H1 (cell line): Measurements from ENCODE around the gene SIGLEC7. TPM values are rescaled to one million over a fixed set of nuclear protein-coding genes. Genes with fewer than 3 reads are reported as not detected.

Experiments
- CTCF ChIA-PET: fragments of 300-600 bp; sonication (Branson Sonifier 250); formaldehyde crosslinking; loops from one replicate; lab custom pipeline; 2021; ENCODE audit not compliant: partially characterized antibody; lab: Charles Lee
- POLR2A ChIA-PET: fragments of 300-600 bp; sonication (Branson Sonifier 250); formaldehyde crosslinking; loops from one replicate; lab custom pipeline; 2021; ENCODE audit warnings: inconsistent platforms; ENCODE audit not compliant: partially characterized antibody; lab: Charles Lee
- DNase-seq, 2 experiments: peaks; one replicate each; pipeline versions ENCODE4 v3.0.0 to v3.0.0-alpha.2; 2010 to 2022; ENCODE audit warnings: low spot score in 2 of 2, low read depth in 1 of 2, mixed read lengths in 1 of 2
- FAIRE-seq: peaks from 2 replicates; lab custom pipeline; 2011; peaks lifted over from hg19 to GRCh38; lab: Jason Lieb, UNC
- H2AFZ ChIP-seq: 2 replicates; pipeline ENCODE4 v1.8.1; 2012; ENCODE audit warnings: low read length, inconsistent platforms
- H2AK5ac ChIP-seq: 2 replicates; pipeline ENCODE4 v1.6.1; 2013; ENCODE audit warnings: low read depth, low read length
- H2BK120ac ChIP-seq: replicated peaks from 2 replicates; pipeline ENCODE3; 2013; ENCODE audit warnings: low read depth, low read length, inconsistent platforms
- H2BK12ac ChIP-seq: 2 replicates; pipeline ENCODE4 v1.6.1; 2013; ENCODE audit warnings: low read depth, low read length
- H2BK15ac ChIP-seq: 2 replicates; pipeline ENCODE4 v1.6.1; 2013; ENCODE audit warnings: low read length
- H2BK20ac ChIP-seq: 2 replicates; pipeline ENCODE4 v1.6.1; 2013; ENCODE audit warnings: low read length
- H2BK5ac ChIP-seq: 2 replicates; pipeline ENCODE4 v1.6.1; 2013; ENCODE audit warnings: low read depth, low read length
- H3K14ac ChIP-seq: 2 replicates; pipeline ENCODE4 v1.6.1; 2013; ENCODE audit warnings: inconsistent platforms; ENCODE audit not compliant: insufficient read length
- H3K18ac ChIP-seq: 2 replicates; pipeline ENCODE4 v1.6.1; 2013; ENCODE audit warnings: low read length; ENCODE audit errors: extremely low read depth
- H3K23ac ChIP-seq: 2 replicates; pipeline ENCODE4 v1.6.1; 2013; ENCODE audit warnings: inconsistent platforms; ENCODE audit not compliant: insufficient read length
- H3K23me2 ChIP-seq: 2 replicates; pipeline ENCODE4 v1.6.1; 2013; ENCODE audit warnings: low read depth, low read length
- H3K27ac ChIP-seq: 2 replicates; pipeline ENCODE4 v1.6.1; 2011; ENCODE audit warnings: low read depth, low read length, inconsistent platforms
- H3K27me3 ChIP-seq, 4 experiments: replicated peaks in 1 of 4; 1 replicate in 1 of 4; 2 replicates in 3 of 4; pipeline versions ENCODE4 v1.6.1 to v1.8.1; 2011 to 2013; ENCODE audit warnings: low read length in 3 of 4, mild to moderate bottlenecking in 3 of 4, inconsistent platforms in 2 of 4, mixed read lengths in 2 of 4, moderate library complexity in 1 of 4; ENCODE audit not compliant: control insufficient read depth in 3 of 4, insufficient read depth in 3 of 4; ENCODE audit errors: extremely low read depth in 1 of 4
- H3K36me3 ChIP-seq, 4 experiments: 2 replicates each; pipeline versions ENCODE4 v1.6.1 to v1.8.1; 2011 to 2013; ENCODE audit warnings: mild to moderate bottlenecking in 4 of 4, low read length in 3 of 4, moderate library complexity in 2 of 4, control low read depth in 1 of 4, inconsistent platforms in 1 of 4; ENCODE audit not compliant: insufficient read depth in 4 of 4, control insufficient read depth in 2 of 4
- H3K4ac ChIP-seq: replicated peaks from 2 replicates; pipeline ENCODE3; 2013; ENCODE audit warnings: low read length, low read depth, mixed read lengths, inconsistent platforms; ENCODE audit not compliant: insufficient read length
- H3K4me1 ChIP-seq, 4 experiments: replicated peaks in 1 of 4; 1 replicate in 1 of 4; 2 replicates in 3 of 4; pipeline versions ENCODE4 v1.6.1 to v1.8.1; 2011 to 2013; ENCODE audit warnings: low read length in 3 of 4, inconsistent platforms in 2 of 4, mixed read lengths in 1 of 4; ENCODE audit not compliant: insufficient read depth in 4 of 4, control insufficient read depth in 3 of 4
- H3K4me2 ChIP-seq, 2 experiments: 2 replicates each; pipeline versions ENCODE4 v1.6.1 to v1.8.1; 2011 to 2013; ENCODE audit warnings: low read depth in 2 of 2, low read length in 2 of 2, control low read depth in 1 of 2, inconsistent platforms in 1 of 2, mild to moderate bottlenecking in 1 of 2; ENCODE audit not compliant: insufficient read depth in 1 of 2
- H3K4me3 ChIP-seq, 4 experiments: fragments of 200-600, 300-600 bp in 1 of 4; sonication (generic), shearing (Covaris generic), sonication (Bioruptor Twin) in 1 of 4; 2 replicates each; pipeline versions ENCODE4 v1.5.1 to v1.8.1; 2011 to 2016; ENCODE audit warnings: low read length in 4 of 4, low read depth in 3 of 4, control low read depth in 2 of 4, inconsistent platforms in 2 of 4, mild to moderate bottlenecking in 2 of 4, mixed read lengths in 1 of 4, moderate library complexity in 1 of 4; ENCODE audit not compliant: insufficient read depth in 2 of 4; ENCODE audit errors: extremely low read depth in 1 of 4
- H3K56ac ChIP-seq: replicated peaks from 2 replicates; pipeline ENCODE3; 2013; ENCODE audit warnings: low read depth, mild to moderate bottlenecking, mixed read lengths, low read length, inconsistent platforms; ENCODE audit not compliant: insufficient read length
- H3K79me1 ChIP-seq: 2 replicates; pipeline ENCODE4 v1.6.1; 2013; ENCODE audit warnings: low read depth, low read length, control low read depth
- H3K79me2 ChIP-seq, 2 experiments: 2 replicates each; pipeline versions ENCODE4 v1.6.1 to v1.8.1; 2012 to 2013; ENCODE audit warnings: low read length in 2 of 2, mild to moderate bottlenecking in 2 of 2, inconsistent platforms in 1 of 2; ENCODE audit not compliant: insufficient read depth in 2 of 2, control insufficient read depth in 1 of 2
- H3K9ac ChIP-seq, 4 experiments: replicated peaks in 1 of 4; 1 replicate in 1 of 4; 2 replicates in 3 of 4; pipeline versions ENCODE4 v1.6.1 to v1.8.1; 2011 to 2013; ENCODE audit warnings: low read depth in 3 of 4, low read length in 3 of 4, control low read depth in 2 of 4, mild to moderate bottlenecking in 2 of 4, moderate library complexity in 2 of 4, inconsistent platforms in 1 of 4; ENCODE audit errors: extremely low read depth in 1 of 4
- H3K9me3 ChIP-seq, 2 experiments: 2 replicates each; pipeline versions ENCODE4 v1.6.1 to v1.8.1; 2012 to 2013; ENCODE audit warnings: mild to moderate bottlenecking in 2 of 2, moderate library complexity in 2 of 2, control low read depth in 1 of 2, inconsistent platforms in 1 of 2, low read depth in 1 of 2, low read length in 1 of 2, mixed read lengths in 1 of 2; ENCODE audit not compliant: insufficient read depth in 2 of 2
- H4K20me1 ChIP-seq, 2 experiments: replicated peaks in 1 of 2; 2 replicates each; pipeline versions ENCODE3 to v1.8.1; 2011 to 2013; ENCODE audit warnings: inconsistent platforms in 2 of 2, low read length in 2 of 2, mild to moderate bottlenecking in 1 of 2; ENCODE audit not compliant: insufficient read depth in 2 of 2, control insufficient read depth in 1 of 2
- H4K5ac ChIP-seq: 2 replicates; pipeline ENCODE4 v1.6.1; 2013; ENCODE audit warnings: low read length, low read depth, mixed read lengths, inconsistent platforms; ENCODE audit not compliant: insufficient read length
- H4K8ac ChIP-seq: 2 replicates; pipeline ENCODE4 v1.8.0; 2013; ENCODE audit warnings: mild to moderate bottlenecking, moderate library complexity, low read length, inconsistent platforms; ENCODE audit not compliant: insufficient read depth; ENCODE audit errors: extremely low read depth
- H4K91ac ChIP-seq: replicated peaks from 2 replicates; pipeline ENCODE3; 2013; ENCODE audit warnings: low read length, mixed read lengths, inconsistent platforms; ENCODE audit not compliant: insufficient read length
- BRCA1 ChIP-seq: IDR thresholded peaks from 2 replicates; pipeline ENCODE4 v1.6.1; 2012; ENCODE audit warnings: low read depth, low read length, improper control_type of control experiment
- CBX5 ChIP-seq: fragments of 300-800, 300-1000 bp; sonication (generic); IDR thresholded peaks from 2 replicates; pipeline ENCODE4 v1.7.1; 2016; ENCODE audit warnings: antibody characterized with exemption, low read length, low read depth
- CTBP2 ChIP-seq: IDR thresholded peaks from 2 replicates; pipeline ENCODE4 v1.7.0; 2011; ENCODE audit warnings: borderline replicate concordance, mild to moderate bottlenecking, moderate library complexity, mixed read lengths, low read length; ENCODE audit not compliant: insufficient read depth, insufficient read length
- FOSL1 ChIP-seq: IDR thresholded peaks from 2 replicates; pipeline ENCODE4 v1.6.1; 2011; ENCODE audit warnings: mild to moderate bottlenecking, low read depth, low read length, moderate library complexity; ENCODE audit not compliant: insufficient read depth
- GABPA ChIP-seq: IDR thresholded peaks from 2 replicates; pipeline ENCODE4 v1.6.1; 2011; ENCODE audit warnings: mild to moderate bottlenecking, low read length, moderate library complexity, borderline replicate concordance; ENCODE audit not compliant: insufficient read depth
- GTF2F1 ChIP-seq: IDR thresholded peaks from 2 replicates; pipeline ENCODE4 v1.6.1; 2012; ENCODE audit warnings: low read depth, low read length, improper control_type of control experiment, borderline replicate concordance
- RFX5 ChIP-seq: IDR thresholded peaks from 2 replicates; pipeline ENCODE4 v1.6.1; 2011; ENCODE audit warnings: low read depth, low read length, improper control_type of control experiment, borderline replicate concordance
- SP2 ChIP-seq: IDR thresholded peaks from 2 replicates; pipeline ENCODE4 v1.6.1; 2012; ENCODE audit warnings: mild to moderate bottlenecking, low read length, inconsistent platforms
- WGBS, 2 experiments: shearing (Covaris generic) in 1 of 2; methylation state at CpG; one replicate each; pipeline versions ENCODE4 v1.1.6 to v1.1.7; 2013 to 2015; ENCODE audit warnings: low lambda C conversion rate in 2 of 2, mixed read lengths in 2 of 2, inconsistent platforms in 1 of 2, low coverage in 1 of 2, missing lambda C conversion rate in 1 of 2; ENCODE audit not compliant: insufficient replicate concordance in 2 of 2, insufficient coverage in 1 of 2, insufficient read length in 1 of 2; ENCODE audit errors: extremely low coverage in 1 of 2, missing lambda C conversion rate in 1 of 2; 5-methylcytosine and 5-hydroxymethylcytosine counted together
- polyA plus RNA-seq, 7 experiments: library from polyadenylated mRNA; depleted of rRNA in 3 of 7; stranded (reverse) in 5 of 7; unstranded in 2 of 7; fragments of >200 nt in 5 of 7; fragments of 200-250 nt in 2 of 7; gene quantifications; 1 replicate in 5 of 7; 2 replicates in 1 of 7; 4 replicates in 1 of 7; pipeline versions ENCODE4 v1.2.1 to v1.2.3, GENCODE V29; 2011 to 2013; ENCODE audit warnings: missing spikeins in 2 of 7, mixed read lengths in 2 of 7
- total RNA-seq: library from RNA; stranded (reverse); fragmentation: NEBNext Ultra II Directional; extraction: Animal tissue kit (Norgen Biotek cat#: 25700); gene quantifications from 2 replicates; pipeline ENCODE4 v1.2.1, GENCODE V29; 2021
- TF ChIP-seq, protein P1 (sequence below): IDR thresholded peaks from 2 replicates; pipeline ENCODE4 v1.6.1; 2011; ENCODE audit warnings: low read length, improper control_type of control experiment
- TF ChIP-seq, protein P2 (sequence below), 3 experiments: IDR thresholded peaks; 1 replicate in 2 of 3; 2 replicates in 1 of 3; pipeline versions ENCODE4 v1.5.1 to v1.6.1; 2011; ENCODE audit warnings: low read length in 3 of 3, mild to moderate bottlenecking in 3 of 3, inconsistent platforms in 2 of 3, low read depth in 1 of 3, moderate library complexity in 1 of 3; ENCODE audit not compliant: insufficient read depth in 1 of 3; ENCODE audit errors: control extremely low read depth in 1 of 3

Gene SIGLEC7
- total and polyA plus RNA-seq, 2 of the 8 experiments (the other 6 are each of a cell fraction or from before 2014, with no cell fraction given) = not detected

DNA sequence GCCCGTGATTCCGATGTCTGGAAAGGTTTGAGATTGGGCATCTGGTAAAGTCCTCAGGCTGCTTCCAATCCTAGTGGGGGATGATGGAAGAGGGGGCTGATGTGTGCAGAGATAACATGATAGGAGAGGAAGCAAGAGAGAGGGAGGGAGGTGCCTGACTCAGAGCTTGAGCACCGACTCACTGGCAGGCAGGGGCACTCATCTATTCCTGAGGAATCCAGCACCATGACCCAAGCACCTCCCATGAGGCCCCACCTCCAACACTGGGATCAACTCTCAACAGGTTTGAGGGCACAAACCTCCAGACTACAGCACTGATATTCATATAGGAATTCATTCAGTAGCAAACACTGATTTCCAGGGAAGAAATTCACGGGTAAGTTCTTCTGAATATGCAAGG, 23.0 kb upstream of the SIGLEC7 start:
- Histone ChIP-seq H3K27ac (no peak overlapping the region), H3K23me2 (no peaks in the 10 kb centered on the region; the same call in 1 of the 2 replicates), H3K9ac (no peak overlapping the region; a peak in 1 of 7 replicates), H3K18ac (no peak overlapping the region), H3K4me1 (peaks cover 0 to 2% (median 0%) of the 10 kb centered on the region in 4 experiments; a peak in 1 of 7 replicates), H3K4ac (no peak overlapping the region), H2BK120ac (no peak overlapping the region), H3K56ac (no peak overlapping the region), H3K36me3 (no peaks in the 10 kb centered on the region), H3K27me3 (no peaks in the 10 kb centered on the region; a peak in 2 of 7 replicates), H4K8ac (no peak overlapping the region), H2BK20ac (no peak overlapping the region), H3K4me3 (no peak overlapping the region), H3K79me2 (no peaks in the 10 kb centered on the region), H3K79me1 (no peaks in the 10 kb centered on the region), H2BK12ac (no peak overlapping the region), H3K4me2 (no peak overlapping the region; a peak in 1 of 4 replicates), H4K20me1 (no peaks in the 10 kb centered on the region), H4K91ac (no peak overlapping the region), H2AFZ (peak overlapping the region; percentile 69; the same call in 1 of the 2 replicates), H3K23ac (no peak overlapping the region), H2AK5ac (no peak overlapping the region), H2BK5ac (no peak overlapping the region), H3K14ac (no peak overlapping the region), H3K9me3 (no peaks in the 10 kb centered on the region), H2BK15ac (no peak overlapping the region), H4K5ac (no peak overlapping the region)
- FAIRE-seq (no peak), DNase-seq (no peak)
- WGBS, 2 experiments = 77% methylated on average over 4 of the region's 4 CpGs; no CpG with 5 or more reads in 1 of the 2 experiments
- CTCF ChIA-PET = interaction anchor here (0.5 to 1.1 kb wide), 2 partner anchors 24 to 197 kb away, joined by 4 read pairs; no protein-coding TSS in a partner anchor
- POLR2A ChIA-PET = no interaction called here
- no peak for TF ChIP-seq SP2
- no peak for TF ChIP-seq RFX5
- TF ChIP-seq CBX5 = no peak
- TF ChIP-seq, protein P1, sequence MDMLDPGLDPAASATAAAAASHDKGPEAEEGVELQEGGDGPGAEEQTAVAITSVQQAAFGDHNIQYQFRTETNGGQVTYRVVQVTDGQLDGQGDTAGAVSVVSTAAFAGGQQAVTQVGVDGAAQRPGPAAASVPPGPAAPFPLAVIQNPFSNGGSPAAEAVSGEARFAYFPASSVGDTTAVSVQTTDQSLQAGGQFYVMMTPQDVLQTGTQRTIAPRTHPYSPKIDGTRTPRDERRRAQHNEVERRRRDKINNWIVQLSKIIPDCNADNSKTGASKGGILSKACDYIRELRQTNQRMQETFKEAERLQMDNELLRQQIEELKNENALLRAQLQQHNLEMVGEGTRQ = no peak
- TF ChIP-seq FOSL1 = no peak
- TF ChIP-seq CTBP2 = no peak
- TF ChIP-seq BRCA1 = no peak
- no peak for TF ChIP-seq GTF2F1
- TF ChIP-seq GABPA = no peak
- TF ChIP-seq, protein P2, sequence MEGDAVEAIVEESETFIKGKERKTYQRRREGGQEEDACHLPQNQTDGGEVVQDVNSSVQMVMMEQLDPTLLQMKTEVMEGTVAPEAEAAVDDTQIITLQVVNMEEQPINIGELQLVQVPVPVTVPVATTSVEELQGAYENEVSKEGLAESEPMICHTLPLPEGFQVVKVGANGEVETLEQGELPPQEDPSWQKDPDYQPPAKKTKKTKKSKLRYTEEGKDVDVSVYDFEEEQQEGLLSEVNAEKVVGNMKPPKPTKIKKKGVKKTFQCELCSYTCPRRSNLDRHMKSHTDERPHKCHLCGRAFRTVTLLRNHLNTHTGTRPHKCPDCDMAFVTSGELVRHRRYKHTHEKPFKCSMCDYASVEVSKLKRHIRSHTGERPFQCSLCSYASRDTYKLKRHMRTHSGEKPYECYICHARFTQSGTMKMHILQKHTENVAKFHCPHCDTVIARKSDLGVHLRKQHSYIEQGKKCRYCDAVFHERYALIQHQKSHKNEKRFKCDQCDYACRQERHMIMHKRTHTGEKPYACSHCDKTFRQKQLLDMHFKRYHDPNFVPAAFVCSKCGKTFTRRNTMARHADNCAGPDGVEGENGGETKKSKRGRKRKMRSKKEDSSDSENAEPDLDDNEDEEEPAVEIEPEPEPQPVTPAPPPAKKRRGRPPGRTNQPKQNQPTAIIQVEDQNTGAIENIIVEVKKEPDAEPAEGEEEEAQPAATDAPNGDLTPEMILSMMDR (IDR thresholded peaks at IDR 0.05; ENCODE audit: control extremely low read depth in 1 of 3, insufficient read depth in 1 of 3, low read depth in 1 of 3, low read length in 3 of 3) = no peak
